Superior temporal gyrus (tissue), 1 donor: ENCODE results near the gene TMEM176B.

Source experiments
- DNase-seq: peaks from one replicate; pipeline ENCODE4 v3.0.0-alpha.2; 2016; ENCODE audit errors: extremely low spot score

The TMEM176B gene

GRCh38 chr7:150799741-150800580 lies at the start of gene TMEM176B:
Gene TMEM176B (minus strand): TSS chr7:150800364. CDS start chr7:150796569, 3,795 bp downstream.
- no peak for DNase-seq

DNA sequence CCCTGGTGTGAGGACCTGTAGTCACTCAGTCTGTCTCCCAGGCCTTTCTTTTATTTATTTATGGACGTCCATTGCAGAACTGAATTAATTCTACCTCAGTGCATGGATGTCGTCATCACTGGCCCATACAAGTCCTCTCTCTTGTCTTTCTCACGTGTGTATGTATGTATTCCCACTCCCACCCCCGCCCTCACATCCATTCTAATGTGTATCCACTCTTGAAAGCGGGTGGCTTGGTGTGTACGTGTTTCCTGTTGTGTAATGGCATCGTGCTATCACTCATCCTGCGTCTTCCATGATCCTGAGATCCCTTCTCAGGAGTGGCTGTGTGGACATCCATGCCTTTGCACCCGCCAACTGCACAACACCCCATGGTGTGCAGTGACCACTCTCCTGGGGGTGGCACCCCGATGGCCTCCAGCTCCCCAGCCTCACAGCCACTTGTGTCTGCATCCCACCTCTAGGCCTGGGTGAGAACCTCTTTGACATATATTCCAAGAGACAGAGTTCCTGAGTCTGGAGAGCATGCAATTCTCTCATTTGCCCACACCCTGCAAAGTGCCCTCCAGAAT lies 49.1 kb upstream of the TMEM176B start:
- DNase-seq = no peak

DNA sequence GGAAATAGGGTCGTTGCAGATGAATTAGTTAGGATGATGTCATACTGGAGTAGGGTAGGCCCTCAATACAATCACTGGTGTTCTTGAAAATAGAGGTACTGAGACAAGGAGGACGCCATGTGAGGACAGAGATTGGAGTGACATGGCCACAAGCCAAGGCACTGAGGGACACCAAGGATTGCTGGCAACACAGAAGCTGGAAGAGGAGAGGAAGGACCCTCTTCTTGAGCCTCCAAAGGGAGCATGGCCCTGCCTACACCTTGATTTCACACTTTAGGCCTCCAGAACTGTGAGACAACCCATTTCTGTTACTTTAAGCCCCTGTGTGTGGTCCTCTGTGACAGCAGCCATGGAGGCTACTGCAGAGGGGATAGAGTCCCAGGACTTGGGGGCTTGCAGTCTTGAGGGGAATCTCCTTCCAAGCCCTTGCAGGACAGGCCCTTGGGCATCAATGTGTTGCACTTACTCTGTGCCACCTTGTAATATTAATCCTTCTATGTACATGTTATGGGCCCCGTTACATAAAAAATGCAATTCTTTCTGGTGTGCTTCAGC lies 48.5 kb upstream of the TMEM176B start:
- no peak for DNase-seq

- no peak for DNase-seq
These were observed 47.9 kb upstream of the TMEM176B start for GRCh38 chr7:150848111-150848510.

DNA sequence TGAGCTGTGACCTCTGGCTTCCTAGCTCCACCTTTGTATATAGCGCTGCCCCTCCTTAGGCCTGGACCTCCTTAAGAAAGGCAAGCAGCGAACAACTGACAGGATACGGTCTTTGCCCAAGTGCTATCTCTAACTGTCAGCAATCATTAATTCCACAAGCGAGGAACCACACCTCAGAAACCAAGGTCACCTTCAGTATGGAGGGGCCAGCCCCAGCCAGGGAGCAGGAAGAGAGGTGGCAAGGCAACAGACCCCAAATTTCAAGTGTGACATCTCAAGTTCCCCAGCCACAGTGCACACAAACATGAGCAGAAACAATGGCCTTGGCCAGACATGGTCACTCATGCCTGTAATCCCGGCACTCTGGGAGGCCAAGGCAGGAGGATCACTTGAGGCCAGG lies 47.4 kb upstream of the TMEM176B start:
- DNase-seq = no peak

GRCh38 chr7:150846291-150847115 lies 46.3 kb upstream of the TMEM176B start:
- DNase-seq = no peak

DNA sequence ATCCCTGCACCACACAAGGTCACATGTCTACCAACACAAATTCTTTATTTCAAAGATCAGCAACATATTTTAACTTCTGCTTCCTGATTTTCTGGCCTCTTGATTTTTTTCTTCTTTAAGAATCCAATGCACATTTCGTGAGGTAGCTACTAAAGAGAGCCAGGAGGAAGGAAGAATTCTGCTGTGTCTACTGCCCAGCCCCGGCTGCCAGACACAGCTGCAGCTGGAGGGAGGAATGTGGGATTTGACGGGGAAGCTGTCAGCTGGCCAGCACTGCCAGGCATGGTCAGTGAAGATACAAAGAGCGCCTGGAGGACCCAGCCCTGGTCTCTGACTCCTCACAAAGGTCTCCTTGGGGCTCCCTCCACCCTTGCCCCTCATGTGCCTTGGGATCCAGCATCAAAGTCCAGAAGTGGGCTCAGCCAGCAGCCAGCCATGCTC lies 45.3 kb upstream of the TMEM176B start:
- peak; percentile 50 for DNase-seq

GRCh38 chr7:150842716-150843115 lies 42.6 kb upstream of the TMEM176B start:
- DNase-seq = no peak

GRCh38 chr7:150842018-150842417 lies 41.9 kb upstream of the TMEM176B start:
- no peak for DNase-seq

DNA sequence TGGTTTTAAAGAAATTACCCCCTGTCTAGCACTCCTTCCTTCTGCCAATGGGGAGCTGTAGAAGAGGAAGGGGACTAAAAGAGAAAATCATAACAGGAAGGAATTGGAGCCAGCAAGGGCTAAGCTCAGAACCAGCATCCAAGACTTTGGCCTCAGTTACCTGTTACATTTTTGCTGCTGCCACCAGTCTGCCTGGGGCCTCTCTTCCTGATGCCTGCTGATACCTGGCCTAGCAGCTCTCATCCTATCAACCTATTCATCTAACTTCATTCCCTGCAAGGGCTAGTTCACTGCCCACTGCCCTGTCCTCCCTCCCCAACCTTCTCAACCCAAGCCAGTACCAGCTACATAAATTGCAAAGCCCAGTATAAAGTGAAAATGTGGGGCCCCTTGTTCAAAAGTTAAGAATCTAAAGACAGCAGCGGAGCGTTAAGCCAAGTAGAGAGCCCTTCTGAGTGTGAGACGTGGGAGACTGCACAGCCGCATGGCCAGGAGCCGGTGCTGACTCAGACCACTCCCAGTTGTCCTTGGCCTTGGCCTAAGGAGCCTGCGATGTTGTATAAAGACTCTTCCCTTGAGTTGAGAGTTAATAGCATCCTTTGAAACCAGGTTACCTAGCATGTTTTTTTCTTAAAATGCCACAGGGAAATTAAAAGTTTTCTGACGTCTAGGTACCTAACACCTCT lies 38.9 kb upstream of the TMEM176B start:
- no peak for DNase-seq

DNA sequence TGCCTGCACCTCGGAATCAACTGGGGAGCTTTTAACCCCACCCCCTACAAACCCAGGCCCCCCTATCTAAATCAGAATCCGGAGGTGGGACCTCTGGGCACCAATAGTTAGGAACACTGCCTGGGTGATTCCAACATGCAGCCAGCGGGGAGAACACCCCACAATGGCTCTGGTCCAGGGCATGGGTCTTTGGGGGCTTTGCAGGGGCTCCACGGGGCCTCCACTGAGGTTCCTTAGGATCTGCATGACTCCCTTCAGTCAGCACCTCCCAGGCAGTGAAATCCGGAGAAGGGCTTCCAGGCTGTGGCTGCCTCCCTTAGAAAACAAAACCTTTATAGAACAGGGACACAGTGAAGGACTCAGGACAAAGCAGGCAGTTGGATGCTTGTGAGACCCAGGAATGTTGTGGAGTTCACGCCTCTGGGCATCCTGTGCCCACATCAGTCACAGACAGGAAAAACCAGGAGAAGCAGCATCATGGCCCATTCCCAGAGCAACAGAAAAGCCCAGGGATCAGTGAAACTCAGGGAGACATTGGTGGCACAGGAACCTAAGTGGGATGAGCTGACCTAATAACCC lies 35.6 kb upstream of the TMEM176B start:
- DNase-seq = no peak

DNA sequence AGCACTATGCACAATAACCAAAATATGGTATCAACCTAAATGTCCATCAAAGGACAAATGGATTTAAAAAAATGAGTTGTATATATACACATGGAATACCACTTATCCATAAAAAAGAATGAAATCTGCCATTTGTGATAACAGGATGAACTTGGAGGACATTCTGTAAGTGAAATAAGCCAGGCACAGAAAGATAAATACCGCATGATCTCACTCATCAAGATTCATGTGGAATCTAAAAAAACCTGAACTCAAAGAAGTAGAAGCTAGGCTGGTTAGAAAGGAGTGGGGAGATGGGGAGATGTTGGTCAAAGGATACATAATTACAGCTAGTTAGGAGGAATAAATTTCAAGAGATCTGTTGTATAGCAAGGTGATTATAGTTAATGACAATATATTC lies 34.9 kb upstream of the TMEM176B start:
- no peak for DNase-seq

- DNase-seq = peak; percentile 16
These were observed 31.7 kb upstream of the TMEM176B start for GRCh38 chr7:150831851-150832250.

- DNase-seq = no peak
These were observed 30.8 kb upstream of the TMEM176B start for GRCh38 chr7:150830937-150831336.

GRCh38 chr7:150829426-150829825 lies 29.3 kb upstream of the TMEM176B start:
- no peak for DNase-seq

- DNase-seq = no peak
These were observed 28.2 kb upstream of the TMEM176B start for GRCh38 chr7:150828384-150828783.

DNA sequence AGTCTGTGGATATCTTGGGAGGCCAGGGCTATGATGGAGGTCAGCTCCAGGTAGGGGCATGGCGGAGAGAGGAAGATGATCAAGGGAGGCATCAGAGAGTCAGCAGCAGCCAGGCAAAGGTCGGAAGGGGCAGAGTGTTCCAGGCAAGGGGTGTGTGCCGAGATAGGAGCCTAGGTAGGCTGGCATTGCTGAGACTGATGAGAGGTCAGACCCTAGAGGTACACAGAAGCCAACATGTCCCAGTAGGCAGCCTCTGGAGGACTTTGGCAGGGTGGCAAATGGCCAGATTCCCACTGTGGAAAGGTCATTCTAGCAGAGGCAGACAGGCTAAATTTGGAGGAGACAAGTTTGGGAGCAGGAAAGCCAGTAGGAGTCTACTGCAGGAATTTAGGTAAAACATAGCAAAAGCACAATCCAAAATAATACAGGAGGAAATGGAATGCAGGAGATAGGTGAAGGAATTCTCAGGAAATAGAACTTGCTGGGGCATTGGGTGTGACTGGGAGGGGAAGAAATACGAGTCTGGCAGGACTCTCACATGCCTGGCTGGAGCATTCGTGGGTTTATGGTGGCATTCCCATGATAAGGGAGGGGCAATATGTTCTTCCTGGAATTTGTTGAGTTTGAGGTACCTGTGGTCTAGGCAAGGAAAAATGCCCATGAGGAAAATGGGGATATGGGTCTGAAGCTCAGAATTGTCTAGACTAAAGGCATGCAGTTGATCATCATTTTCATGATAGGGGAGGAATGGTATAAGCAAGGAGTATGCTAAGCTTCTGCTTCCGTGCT lies 26.1 kb upstream of the TMEM176B start:
- DNase-seq = no peak

- no peak for DNase-seq
These were observed 24.4 kb upstream of the TMEM176B start for GRCh38 chr7:150824379-150825177.

- no peak for DNase-seq
These were observed 23.4 kb upstream of the TMEM176B start for GRCh38 chr7:150823484-150824126.
